HG03460 (cell line): ENCODE measurements around the gene MTA2.
A peak's percentile ranks its signal among the peaks of the same experiment; 100 is the strongest.

Experiments
- ATAC-seq: cut with Tn5 transposase; IDR thresholded peaks from one replicate; pipeline ENCODE4 v1.9.1; 2021; ENCODE audit not compliant: unreplicated experiment

Gene MTA2

GRCh38 chr11:62612366-62613290, 11.0 kb upstream of the MTA2 start, which contains the start of the genes EML3 and ROM1:
TSS of gene EML3 (minus strand) at chr11:62612775. CDS start at chr11:62612457, 318 bp downstream.
TSS of gene ROM1 (plus strand) at chr11:62613257. CDS start at chr11:62613282, 25 bp downstream.
- peak; percentile 59 for ATAC-seq

GRCh38 chr11:62611705-62612365, 10.2 kb upstream of the MTA2 start:
- ATAC-seq, result peak; percentile 28

- ATAC-seq, result no peak
Observed at GRCh38 chr11:62610814-62611704, 9.4 kb upstream of the MTA2 start.

GRCh38 chr11:62610403-62610802, 8.7 kb upstream of the MTA2 start:
- no peak for ATAC-seq

- no peak for ATAC-seq
Observed at GRCh38 chr11:62608776-62609175, 7.1 kb upstream of the MTA2 start.

- no peak for ATAC-seq
Observed at GRCh38 chr11:62607714-62608113, 6.0 kb upstream of the MTA2 start.

- ATAC-seq, result no peak
Observed at GRCh38 chr11:62605902-62606301, 4.2 kb upstream of the MTA2 start.

- ATAC-seq, result no peak
Observed at GRCh38 chr11:62605467-62605866, 3.8 kb upstream of the MTA2 start.

- no peak for ATAC-seq
Observed at GRCh38 chr11:62604460-62605120, 2.9 kb upstream of the MTA2 start.

- ATAC-seq, result no peak
Observed at GRCh38 chr11:62603776-62604299, 2.2 kb upstream of the MTA2 start.

GRCh38 chr11:62603072-62603408, 1.4 kb upstream of the MTA2 start:
- ATAC-seq, result no peak

- no peak for ATAC-seq
Observed at GRCh38 chr11:62602141-62603071, 741 bp upstream of the MTA2 start.

- no peak for ATAC-seq
Observed at GRCh38 chr11:62601122-62601371, 618 bp downstream of the MTA2 start.

- no peak for ATAC-seq
Observed at GRCh38 chr11:62600367-62601121, 1.1 kb downstream of the MTA2 start.

- ATAC-seq, result no peak
Observed at GRCh38 chr11:62599901-62600300, 1.8 kb downstream of the MTA2 start.

GRCh38 chr11:62599069-62599696, 2.5 kb downstream of the MTA2 start:
- peak; percentile 49 for ATAC-seq

GRCh38 chr11:62595124-62595523, 6.5 kb downstream of the MTA2 start:
- no peak for ATAC-seq

GRCh38 chr11:62593434-62594044, 8.1 kb downstream of the MTA2 start:
- no peak for ATAC-seq
